ENCODE results near the gene FOS. TPM values are rescaled to one million over a fixed set of nuclear protein-coding genes. Genes with fewer than 3 reads are reported as not detected.

The FOS gene
- total RNA-seq, 1 experiment from 2014 or later: 149 TPM

GRCh38 chr14:75262641-75263040, 16.0 kb upstream of the FOS start:
- no peak for TF ChIP-seq CTCF (IDR thresholded peaks at IDR 0.05; ENCODE audit: unreplicated experiment)
- intact Hi-C loops (cut with micrococcal nuclease; ENCODE audit: unreplicated experiment): no loop called here
- CTCF ChIA-PET: interaction anchor here (1.4 kb wide), 1 partner anchor 28 kb away, joined by 5 read pairs; no protein-coding TSS in a partner anchor
- Mint-ChIP-seq H3K36me3 (ENCODE audit: insufficient read depth, unreplicated experiment) (peaks cover 16% of the 10 kb centered on the region), H3K27ac (ENCODE audit: unreplicated experiment) (no peak overlapping the region), H3K9me3 (ENCODE audit: low read depth, unreplicated experiment) (no peaks in the 10 kb centered on the region), H3K4me1 (ENCODE audit: low read depth, unreplicated experiment) (peaks cover 9% of the 10 kb centered on the region), H3K27me3 (ENCODE audit: unreplicated experiment) (no peaks in the 10 kb centered on the region), H3K4me3 (ENCODE audit: low read depth, unreplicated experiment) (no peak overlapping the region)
- DNase-seq: no peak
- BruUV-seq (replicated peaks): no TSS peak

GRCh38 chr14:75264036-75264435, 14.6 kb upstream of the FOS start:
- no peak overlapping the region for H3K27ac Mint-ChIP-seq (ENCODE audit: unreplicated experiment)
- CTCF ChIA-PET: interaction anchor here (1.2 kb wide), 1 partner anchor 169 kb away, joined by 3 read pairs; no protein-coding TSS in a partner anchor
- intact Hi-C loops (cut with micrococcal nuclease; ENCODE audit: unreplicated experiment): no loop called here
- DNase-seq: no peak
- no TSS peak for BruUV-seq (replicated peaks)
- no peak overlapping the region for H3K4me3 Mint-ChIP-seq (ENCODE audit: low read depth, unreplicated experiment)
- TF ChIP-seq CTCF (IDR thresholded peaks at IDR 0.05; ENCODE audit: unreplicated experiment): no peak
- no peaks in the 10 kb centered on the region for H3K27me3 Mint-ChIP-seq (ENCODE audit: unreplicated experiment)
- H3K4me1 Mint-ChIP-seq (ENCODE audit: low read depth, unreplicated experiment): peaks cover 7% of the 10 kb centered on the region
- peaks cover 7% of the 10 kb centered on the region for H3K36me3 Mint-ChIP-seq (ENCODE audit: insufficient read depth, unreplicated experiment)
- no peaks in the 10 kb centered on the region for H3K9me3 Mint-ChIP-seq (ENCODE audit: low read depth, unreplicated experiment)

- Mint-ChIP-seq H3K27ac (ENCODE audit: unreplicated experiment) (no peak overlapping the region), H3K4me3 (ENCODE audit: low read depth, unreplicated experiment) (no peak overlapping the region)
- BruUV-seq (replicated peaks): no TSS peak
These were observed 11.4 kb upstream of the FOS start for GRCh38 chr14:75267141-75267721.

GRCh38 chr14:75268633-75269550, 9.7 kb upstream of the FOS start:
- intact Hi-C loops (cut with micrococcal nuclease; ENCODE audit: unreplicated experiment): no loop called here
- Mint-ChIP-seq H3K36me3 (ENCODE audit: insufficient read depth, unreplicated experiment) (no peaks in the 10 kb centered on the region), H3K4me1 (ENCODE audit: low read depth, unreplicated experiment) (peaks cover 9% of the 10 kb centered on the region), H3K27ac (ENCODE audit: unreplicated experiment) (no peak overlapping the region), H3K27me3 (ENCODE audit: unreplicated experiment) (no peaks in the 10 kb centered on the region), H3K9me3 (ENCODE audit: low read depth, unreplicated experiment) (no peaks in the 10 kb centered on the region), H3K4me3 (ENCODE audit: low read depth, unreplicated experiment) (no peak overlapping the region)
- CTCF ChIA-PET: no interaction called here
- DNase-seq: no peak
- no TSS peak for BruUV-seq (replicated peaks)
- no peak for TF ChIP-seq CTCF (IDR thresholded peaks at IDR 0.05; ENCODE audit: unreplicated experiment)

More at GRCh38 chr14:75267141-75267721, 11.4 kb upstream of the FOS start:
- TF ChIP-seq CTCF (IDR thresholded peaks at IDR 0.05; ENCODE audit: unreplicated experiment): no peak
- no peaks in the 10 kb centered on the region for H3K36me3 Mint-ChIP-seq (ENCODE audit: insufficient read depth, unreplicated experiment)
- CTCF ChIA-PET: interaction anchor here (1.4 kb wide), 1 partner anchor 9 kb away, joined by 4 read pairs; no protein-coding TSS in a partner anchor
- H3K4me1 Mint-ChIP-seq (ENCODE audit: low read depth, unreplicated experiment): peaks cover 9% of the 10 kb centered on the region
- no peaks in the 10 kb centered on the region for H3K9me3 Mint-ChIP-seq (ENCODE audit: low read depth, unreplicated experiment)
- intact Hi-C loops (cut with micrococcal nuclease; ENCODE audit: unreplicated experiment): no loop called here
- DNase-seq: no peak
- H3K27me3 Mint-ChIP-seq (ENCODE audit: unreplicated experiment): no peaks in the 10 kb centered on the region

All from Calu3 (cell line).